HG03025 (cell line): ENCODE data around the gene CLRN1.

ENCODE experiments used
- ATAC-seq: cut with Tn5 transposase; IDR thresholded peaks from one replicate; pipeline ENCODE4 v1.9.1; 2021; ENCODE audit warnings: mild to moderate bottlenecking, moderate library complexity; ENCODE audit not compliant: unreplicated experiment, low FRiP score

Gene CLRN1

DNA sequence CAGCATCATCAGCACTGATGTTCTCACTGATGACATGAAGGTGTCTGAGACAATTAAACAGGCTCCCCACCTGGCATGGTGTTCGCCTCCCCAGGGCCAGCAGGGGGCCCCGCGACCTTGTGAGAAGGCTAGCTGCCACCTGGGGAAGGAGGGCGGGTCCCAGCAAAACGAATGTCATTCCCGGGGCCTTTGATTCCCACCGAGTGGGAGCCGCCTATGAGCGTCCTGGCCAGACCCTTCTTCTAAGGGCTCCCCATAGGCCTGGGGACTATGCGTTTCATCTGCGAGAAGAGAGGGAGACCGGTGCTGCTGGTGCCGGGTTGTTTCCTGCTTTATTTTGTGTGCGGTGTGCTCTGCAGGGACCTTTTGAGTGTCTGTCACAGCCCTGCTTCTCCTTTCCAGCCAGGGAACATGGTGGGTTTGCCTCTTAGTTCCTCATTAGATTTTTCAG lies 46.8 kb downstream of the CLRN1 start:
- ATAC-seq: peak; percentile 85

- no peak for ATAC-seq
These were observed 49.9 kb downstream of the CLRN1 start for GRCh38 chr3:150922611-150923010.

- no peak for ATAC-seq
These were observed 51.3 kb downstream of the CLRN1 start for GRCh38 chr3:150921209-150921608.

GRCh38 chr3:150920236-150920635 lies 52.3 kb downstream of the CLRN1 start:
- ATAC-seq: no peak

DNA sequence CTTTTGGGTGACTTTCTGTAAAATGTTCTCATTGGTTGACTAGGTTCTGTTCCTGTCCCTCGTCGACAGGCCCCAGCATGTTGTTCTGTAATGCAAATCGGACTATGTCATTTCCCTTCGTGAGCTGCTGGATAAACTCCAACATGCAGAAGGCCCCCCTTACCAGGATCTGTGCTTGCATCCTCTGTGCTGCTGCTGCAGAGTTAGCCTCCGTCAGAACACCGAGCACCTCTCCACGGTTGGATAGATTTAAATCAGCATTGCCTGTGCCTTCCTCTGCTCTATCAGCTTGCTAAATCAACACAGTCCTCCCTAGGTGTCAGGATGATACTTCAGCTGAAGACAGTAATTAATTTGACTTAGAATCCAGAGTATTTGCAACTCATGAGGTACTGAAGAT lies 54.6 kb downstream of the CLRN1 start:
- no peak for ATAC-seq

DNA sequence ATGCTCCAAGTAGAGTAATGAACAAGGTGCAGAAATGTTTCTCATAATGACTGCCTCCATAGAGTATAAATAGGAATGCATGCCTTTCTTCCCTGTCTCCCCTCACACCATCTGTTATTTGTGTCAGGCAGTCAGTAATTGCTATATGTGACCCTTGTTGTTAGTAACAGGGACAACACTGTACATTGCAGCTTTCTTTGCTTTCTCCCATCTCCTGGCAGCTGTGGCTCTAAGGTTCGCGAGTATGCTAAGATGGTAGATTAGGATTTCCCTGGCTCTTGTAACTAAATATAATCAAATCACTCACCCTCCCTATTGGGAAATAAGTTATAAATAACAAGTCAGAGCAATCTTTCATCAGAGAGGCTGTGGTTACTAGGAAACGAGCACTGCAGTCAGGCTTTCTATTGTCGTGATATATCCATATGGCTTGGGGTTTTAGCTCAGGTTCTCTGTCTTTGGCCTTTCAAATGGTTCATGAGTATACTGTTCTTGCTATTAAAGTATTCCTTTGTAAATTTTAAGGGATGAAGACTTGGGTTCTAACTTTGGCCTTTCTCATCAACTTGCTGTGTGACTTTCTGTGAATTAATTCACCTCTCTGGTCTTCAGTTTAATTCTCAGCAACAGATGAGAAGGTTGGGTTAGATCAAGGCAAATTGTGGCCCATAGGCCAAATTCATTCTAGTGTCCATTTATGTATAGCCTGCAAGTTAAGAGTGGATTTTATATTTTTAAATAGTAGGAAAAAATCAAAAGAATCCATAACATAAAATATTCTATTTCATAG lies 59.2 kb downstream of the CLRN1 start:
- peak; percentile 17 for ATAC-seq

- ATAC-seq: peak; percentile 55
These were observed 60.0 kb downstream of the CLRN1 start for GRCh38 chr3:150912501-150912900.

DNA sequence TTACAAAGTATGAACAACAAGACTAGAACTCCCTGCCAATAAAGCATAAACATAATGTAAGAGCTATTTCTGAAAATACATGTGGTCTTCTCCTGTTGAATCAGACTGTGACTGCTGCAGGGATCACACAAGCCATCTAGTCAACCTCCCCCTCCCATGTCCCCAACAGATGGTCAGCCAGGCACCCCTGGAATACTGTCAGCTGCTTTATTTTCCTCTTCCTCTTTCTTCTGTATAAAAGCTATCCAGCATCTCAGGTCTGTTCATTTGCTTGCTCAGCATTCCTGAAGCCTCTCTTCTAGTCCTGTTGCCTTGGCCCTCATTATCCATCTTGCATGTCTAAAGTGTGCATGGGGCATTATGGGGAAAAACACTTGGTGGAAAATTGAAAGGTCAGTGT lies 60.8 kb downstream of the CLRN1 start:
- no peak for ATAC-seq

GRCh38 chr3:150906461-150906860 lies 66.1 kb downstream of the CLRN1 start:
- ATAC-seq: no peak

DNA sequence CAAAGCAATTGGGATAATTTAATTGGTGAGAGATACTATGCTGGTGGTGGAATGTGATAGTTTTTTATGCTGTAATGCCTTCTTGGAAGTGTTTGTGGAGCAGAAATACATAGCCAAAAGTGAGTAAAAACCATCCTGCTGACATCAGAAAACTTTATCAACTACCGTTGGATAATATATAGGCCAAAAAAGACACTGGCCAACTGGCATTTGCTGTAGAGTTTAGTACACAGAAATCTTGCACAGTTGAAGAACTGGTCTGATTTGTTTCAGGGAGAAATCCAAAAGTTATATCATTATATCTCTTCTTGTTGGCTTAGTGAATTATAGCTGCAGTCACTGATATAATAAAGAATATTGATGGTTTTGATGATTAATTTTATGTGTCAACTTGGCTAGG lies 66.8 kb downstream of the CLRN1 start:
- ATAC-seq: no peak

- ATAC-seq: no peak
These were observed 67.2 kb downstream of the CLRN1 start, which contains the start of gene MINDY4B for GRCh38 chr3:150905339-150905738. Gene MINDY4B (minus strand): TSS chr3:150905439. CDS start chr3:150905439, 0 bp downstream.

DNA sequence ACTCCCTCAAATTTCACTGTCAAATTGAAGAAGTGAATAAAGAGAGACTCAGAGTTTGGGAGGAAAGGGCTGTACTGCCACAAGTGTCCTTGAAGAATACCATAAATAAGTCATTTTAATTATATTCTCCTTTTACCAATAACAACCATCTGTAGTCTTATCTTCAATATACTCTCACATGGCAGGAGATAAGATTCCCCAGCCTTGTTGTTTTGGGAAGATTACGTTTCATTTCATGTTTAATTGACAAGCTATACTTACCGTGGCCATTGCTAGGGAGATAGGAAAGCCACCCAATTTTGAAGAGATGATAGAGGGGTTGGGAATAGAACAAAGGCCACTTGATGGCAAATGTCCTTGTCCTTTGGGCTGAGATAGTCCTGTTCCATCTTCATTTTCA lies 69.5 kb downstream of the CLRN1 start:
- ATAC-seq: no peak

DNA sequence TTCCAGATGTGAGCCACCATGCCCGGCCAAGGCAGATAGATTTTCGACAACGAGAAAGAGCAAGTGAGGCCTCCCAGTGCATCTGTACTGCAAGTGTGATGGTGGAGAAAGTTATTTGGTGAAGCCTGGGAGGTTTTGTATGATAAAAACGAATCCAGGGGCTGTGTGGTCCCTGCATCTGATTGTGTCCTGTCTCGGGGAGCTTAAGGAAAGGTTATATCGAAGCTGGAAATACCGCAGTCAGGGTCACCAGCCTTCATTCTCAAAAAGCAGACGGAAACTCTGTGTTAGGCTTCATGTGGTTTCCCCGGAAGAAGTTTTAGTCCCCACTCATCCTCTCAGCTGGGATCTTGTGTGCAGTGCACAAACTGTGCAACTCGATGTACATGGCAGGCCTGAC lies 70.7 kb downstream of the CLRN1 start:
- no peak for ATAC-seq

- ATAC-seq: no peak
These were observed 73.4 kb downstream of the CLRN1 start for GRCh38 chr3:150899141-150899540.

DNA sequence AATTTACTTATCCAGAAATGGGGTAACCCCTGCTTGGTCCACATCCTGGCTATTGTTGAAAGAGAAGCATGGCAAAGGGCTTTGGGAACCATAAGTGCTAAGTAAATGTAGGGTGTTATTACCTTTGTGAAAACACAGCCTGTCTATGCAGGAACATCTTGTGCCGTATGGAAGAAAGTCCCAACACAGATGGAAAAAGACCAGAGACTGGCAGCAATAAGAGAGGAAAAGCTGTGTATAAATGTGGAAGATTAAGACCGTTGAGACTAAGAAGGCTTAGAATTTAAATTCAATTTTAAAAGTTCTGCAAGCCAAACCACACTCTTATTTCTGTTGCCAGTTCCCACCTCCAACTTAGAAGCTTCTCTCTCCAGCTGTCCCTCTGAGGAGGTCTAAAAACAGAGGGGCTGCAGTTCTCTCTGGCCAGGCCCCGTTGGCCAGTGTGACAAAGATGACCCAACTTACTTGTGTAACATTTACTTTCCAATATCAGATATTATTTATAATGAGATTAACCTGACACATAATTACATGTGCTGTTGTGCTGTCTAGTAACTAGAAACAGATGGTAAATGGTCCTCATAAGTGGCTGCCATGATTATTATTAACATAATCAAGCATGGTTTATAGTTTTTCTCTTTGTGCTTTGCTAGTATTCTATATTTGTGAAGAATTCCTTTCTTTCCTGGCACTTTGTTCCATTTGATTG lies 74.3 kb downstream of the CLRN1 start:
- ATAC-seq: no peak

- ATAC-seq: no peak
These were observed 74.9 kb downstream of the CLRN1 start for GRCh38 chr3:150897592-150897991.

GRCh38 chr3:150890831-150891230 lies 81.7 kb downstream of the CLRN1 start:
- no peak for ATAC-seq

GRCh38 chr3:150890295-150890694 lies 82.2 kb downstream of the CLRN1 start:
- no peak for ATAC-seq

GRCh38 chr3:150889106-150889505 lies 83.4 kb downstream of the CLRN1 start:
- ATAC-seq: no peak

DNA sequence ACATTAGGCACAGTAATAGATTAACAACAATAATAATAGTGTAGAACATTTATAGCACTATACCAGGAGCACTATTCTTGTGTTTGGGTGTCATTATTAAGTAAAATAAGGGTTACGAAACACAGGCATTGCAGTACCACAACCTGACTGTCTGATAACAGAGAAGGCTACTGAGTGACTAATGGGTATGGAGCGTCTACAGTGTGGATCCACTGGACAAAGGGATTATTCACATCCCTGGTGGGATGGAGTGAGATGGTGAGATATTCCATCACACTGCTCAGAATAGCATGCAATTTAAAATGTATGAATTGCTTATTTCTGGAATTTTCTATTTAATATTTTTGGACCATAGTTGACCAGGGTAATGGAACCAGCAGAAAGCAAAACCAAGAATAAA lies 85.5 kb downstream of the CLRN1 start:
- ATAC-seq: no peak

DNA sequence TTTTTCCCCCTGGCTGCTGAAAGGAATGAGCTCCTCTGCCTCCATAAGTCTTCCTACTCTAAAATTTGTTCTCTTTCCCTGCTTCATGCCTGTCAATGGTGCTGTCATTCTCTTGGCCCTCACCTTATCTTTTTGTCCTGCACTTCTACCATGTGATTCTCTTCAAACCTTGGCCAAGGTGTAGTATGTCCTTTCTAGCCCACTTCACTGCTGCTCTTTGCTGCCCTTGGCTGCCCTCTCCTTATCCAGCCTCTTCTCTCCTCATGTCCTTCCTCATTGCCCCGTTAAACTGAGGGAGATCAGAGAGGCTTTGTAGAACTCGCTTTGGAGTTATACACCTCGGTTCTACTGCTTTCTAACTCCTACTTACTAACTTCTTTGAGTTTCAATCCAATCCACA lies 87.0 kb downstream of the CLRN1 start:
- ATAC-seq: no peak
